ENCODE measurements around the gene JARID2. TPM values are rescaled to one million over a fixed set of nuclear protein-coding genes. Genes with fewer than 3 reads are reported as not detected.
A peak's percentile ranks its signal among the peaks of the same experiment; 100 is the strongest.

JARID2 gene
- total RNA-seq, 1 donor from 2014 or later = 24.2 TPM

- H3K4me1 Mint-ChIP-seq (ENCODE audit: low read depth, unreplicated experiment) = peaks cover 53% of the 10 kb centered on the region
- Histone ChIP-seq H3K4me2 (ENCODE audit: low read length) (peak overlapping the region; percentile 32), H3K9ac (ENCODE audit: low read length) (no peak overlapping the region), H4K20me1 (ENCODE audit: insufficient read depth, low read length) (peaks cover 88% of the 10 kb centered on the region), H3K79me2 (ENCODE audit: insufficient read depth, low read length) (peaks cover 85% of the 10 kb centered on the region), H3K4me3 (ENCODE audit: insufficient read depth, low read depth, low read length) (no peak overlapping the region), H3K27me3 (ENCODE audit: insufficient read depth, low read length) (no peaks in the 10 kb centered on the region), H3K27ac (ENCODE audit: low read depth, low read length) (no peak overlapping the region), H3K9me3 (ENCODE audit: insufficient read depth, low read depth, low read length) (no peaks in the 10 kb centered on the region), H3K36me3 (ENCODE audit: insufficient read depth, low read length) (no peaks in the 10 kb centered on the region), H3K4me1 (ENCODE audit: insufficient read depth, low read length) (peaks cover 33% of the 10 kb centered on the region), H2AFZ (ENCODE audit: low read depth, low read length) (no peak overlapping the region)
- FAIRE-seq = no peak
- no peak overlapping the region for H3K4me3 Mint-ChIP-seq (ENCODE audit: unreplicated experiment)
- H3K36me3 Mint-ChIP-seq (ENCODE audit: low read depth, unreplicated experiment) = peaks cover 12% of the 10 kb centered on the region
- no peak for DNase-seq (ENCODE audit: low read depth)
- no peaks in the 10 kb centered on the region for H3K9me3 Mint-ChIP-seq (ENCODE audit: unreplicated experiment)
- H3K27me3 Mint-ChIP-seq (ENCODE audit: low read depth, unreplicated experiment) = no peaks in the 10 kb centered on the region
- no peak for TF ChIP-seq EZH2 (IDR thresholded peaks at IDR 0.05; ENCODE audit: insufficient read depth, low read length)
- TF ChIP-seq CTCF (IDR thresholded peaks at IDR 0.05; ENCODE audit: insufficient read depth, low read depth, low read length) = no peak
- no peak overlapping the region for H3K27ac Mint-ChIP-seq (ENCODE audit: unreplicated experiment)
Observed at GRCh38 chr6:15440040-15440439, 194.2 kb downstream of the JARID2 start.

GRCh38 chr6:15441215-15441868 lies 195.5 kb downstream of the JARID2 start:
- TF ChIP-seq EZH2 (IDR thresholded peaks at IDR 0.05; ENCODE audit: insufficient read depth, low read length) (no peak), CTCF (IDR thresholded peaks at IDR 0.05; ENCODE audit: insufficient read depth, low read depth, low read length) (peak; percentile 82)
- Histone ChIP-seq H2AFZ (ENCODE audit: low read depth, low read length) (no peak overlapping the region), H3K4me3 (ENCODE audit: insufficient read depth, low read depth, low read length) (no peak overlapping the region), H3K27me3 (ENCODE audit: insufficient read depth, low read length) (no peaks in the 10 kb centered on the region), H3K4me1 (ENCODE audit: insufficient read depth, low read length) (peaks cover 33% of the 10 kb centered on the region), H3K36me3 (ENCODE audit: insufficient read depth, low read length) (no peaks in the 10 kb centered on the region), H3K4me2 (ENCODE audit: low read length) (no peak overlapping the region), H3K27ac (ENCODE audit: low read depth, low read length) (no peak overlapping the region), H3K9me3 (ENCODE audit: insufficient read depth, low read depth, low read length) (no peaks in the 10 kb centered on the region), H3K9ac (ENCODE audit: low read length) (no peak overlapping the region), H4K20me1 (ENCODE audit: insufficient read depth, low read length) (peaks cover 90% of the 10 kb centered on the region), H3K79me2 (ENCODE audit: insufficient read depth, low read length) (peaks cover 85% of the 10 kb centered on the region)
- DNase-seq (ENCODE audit: low read depth) (peak; percentile 40), FAIRE-seq (peak; percentile 23)
- no peaks in the 10 kb centered on the region for H3K9me3 Mint-ChIP-seq (ENCODE audit: unreplicated experiment)
- no peak overlapping the region for H3K4me3 Mint-ChIP-seq (ENCODE audit: unreplicated experiment)
- no peaks in the 10 kb centered on the region for H3K27me3 Mint-ChIP-seq (ENCODE audit: low read depth, unreplicated experiment)
- peaks cover 12% of the 10 kb centered on the region for H3K36me3 Mint-ChIP-seq (ENCODE audit: low read depth, unreplicated experiment)
- H3K4me1 Mint-ChIP-seq (ENCODE audit: low read depth, unreplicated experiment) = peaks cover 53% of the 10 kb centered on the region
- no peak overlapping the region for H3K27ac Mint-ChIP-seq (ENCODE audit: unreplicated experiment)

DNA sequence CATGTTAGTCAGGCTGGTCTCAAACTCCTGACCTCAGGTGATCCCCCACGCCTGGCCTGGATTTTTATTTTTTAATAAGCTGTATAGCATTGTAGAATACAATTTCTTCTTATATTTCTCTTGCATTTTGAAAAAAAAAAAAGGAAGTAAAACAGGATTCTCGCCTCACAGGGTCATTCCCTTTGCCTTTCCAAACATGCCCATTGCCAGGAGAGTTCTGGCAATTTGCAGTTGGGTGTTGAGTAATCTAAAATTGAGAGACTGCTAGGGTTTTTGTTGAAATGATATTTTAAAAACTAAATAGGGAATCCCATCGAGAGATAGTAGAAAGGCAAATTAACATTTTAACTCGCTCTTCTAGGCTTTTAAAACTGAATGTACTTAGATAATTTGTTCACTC lies 196.1 kb downstream of the JARID2 start:
- TF ChIP-seq CTCF (IDR thresholded peaks at IDR 0.05; ENCODE audit: insufficient read depth, low read depth, low read length) (no peak), EZH2 (IDR thresholded peaks at IDR 0.05; ENCODE audit: insufficient read depth, low read length) (no peak)
- Histone ChIP-seq H3K36me3 (ENCODE audit: insufficient read depth, low read length) (no peaks in the 10 kb centered on the region), H3K4me2 (ENCODE audit: low read length) (no peak overlapping the region), H2AFZ (ENCODE audit: low read depth, low read length) (no peak overlapping the region), H3K4me3 (ENCODE audit: insufficient read depth, low read depth, low read length) (no peak overlapping the region), H3K27me3 (ENCODE audit: insufficient read depth, low read length) (no peaks in the 10 kb centered on the region), H3K79me2 (ENCODE audit: insufficient read depth, low read length) (peaks cover 85% of the 10 kb centered on the region), H3K9ac (ENCODE audit: low read length) (no peak overlapping the region), H3K9me3 (ENCODE audit: insufficient read depth, low read depth, low read length) (no peaks in the 10 kb centered on the region), H3K4me1 (ENCODE audit: insufficient read depth, low read length) (peaks cover 33% of the 10 kb centered on the region), H3K27ac (ENCODE audit: low read depth, low read length) (no peak overlapping the region), H4K20me1 (ENCODE audit: insufficient read depth, low read length) (peaks cover 90% of the 10 kb centered on the region)
- no peak for FAIRE-seq
- H3K36me3 Mint-ChIP-seq (ENCODE audit: low read depth, unreplicated experiment) = peaks cover 9% of the 10 kb centered on the region
- H3K9me3 Mint-ChIP-seq (ENCODE audit: unreplicated experiment) = no peaks in the 10 kb centered on the region
- H3K27ac Mint-ChIP-seq (ENCODE audit: unreplicated experiment) = no peak overlapping the region
- H3K4me1 Mint-ChIP-seq (ENCODE audit: low read depth, unreplicated experiment) = peaks cover 53% of the 10 kb centered on the region
- H3K27me3 Mint-ChIP-seq (ENCODE audit: low read depth, unreplicated experiment) = no peaks in the 10 kb centered on the region
- DNase-seq (ENCODE audit: low read depth) = no peak
- no peak overlapping the region for H3K4me3 Mint-ChIP-seq (ENCODE audit: unreplicated experiment)
